ENCODE data around the gene SYT5.
"Not testable (repeated sequence)": the region's sequence is repeated elsewhere in the genome, so short reads cannot be mapped to it uniquely, and the experiment has no call there.

SYT5 gene

GRCh38 chr19:55173714-55174409 lies 6.2 kb downstream of the SYT5 start:
- intact Hi-C loops (cut with DNase I): no loop called here
- peak in 30 of 42 donors; percentile 23 to 78 (median 56) for DNase-seq

DNA sequence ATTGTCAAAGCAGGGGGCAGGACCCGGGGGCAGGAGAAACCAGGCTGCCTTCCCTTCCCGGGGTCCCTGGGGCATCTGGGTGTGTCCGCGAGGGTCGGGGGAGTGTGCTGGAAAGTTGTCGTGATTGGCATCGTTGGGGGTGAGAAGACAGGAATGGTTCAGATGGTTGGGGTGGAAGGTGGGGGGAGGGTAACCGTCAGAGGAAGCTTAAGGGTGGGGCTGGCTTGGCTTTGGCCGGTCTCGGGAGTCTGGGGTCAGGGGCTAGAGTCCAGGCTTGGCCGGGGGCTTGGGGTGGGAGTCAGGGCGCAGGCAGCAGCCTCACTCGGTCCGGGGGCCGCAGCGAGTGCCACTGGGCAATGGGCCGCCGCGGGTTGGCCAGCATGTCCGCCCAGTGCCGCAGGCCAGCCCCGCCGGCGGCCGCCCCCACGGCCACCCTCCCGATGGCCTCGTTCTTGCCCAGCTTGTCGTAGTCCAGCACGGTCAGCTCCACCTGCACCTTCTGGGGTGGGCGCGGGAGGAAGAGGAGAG lies 6.8 kb downstream of the SYT5 start:
- DNase-seq: no peak

DNA sequence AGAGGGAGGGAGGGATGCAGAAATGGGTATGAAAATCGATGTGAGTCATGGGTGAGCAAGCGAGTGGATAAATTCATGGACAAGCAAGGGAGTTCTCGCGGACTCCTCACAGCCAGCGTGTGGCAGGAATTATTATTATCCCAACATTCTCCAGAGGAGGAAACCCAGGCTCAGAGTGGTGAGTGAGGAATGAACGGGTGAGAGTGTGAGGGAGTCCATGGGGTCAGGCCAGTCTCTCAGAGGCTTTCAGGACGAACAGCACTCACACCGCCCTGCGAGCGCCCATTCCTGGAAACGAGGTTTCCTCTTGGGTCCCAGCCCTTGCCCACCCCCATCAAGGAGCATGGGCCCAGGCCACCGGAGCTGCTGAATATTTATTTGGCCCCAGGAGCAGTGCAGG lies 7.3 kb downstream of the SYT5 start:
- intact Hi-C loops (cut with DNase I): no loop called here
- DNase-seq: no peak

More for the DNA sequence above, 6.8 kb downstream of the SYT5 start:
- intact Hi-C loops (cut with DNase I): no loop called here

GRCh38 chr19:55172318-55172717 lies 7.8 kb downstream of the SYT5 start:
- intact Hi-C loops (cut with DNase I); DNase-seq: not testable (repeated sequence)

- peak in 5 of 42 donors; percentile 33 to 62 (median 41) for DNase-seq
- intact Hi-C loops (cut with DNase I): no loop called here
Observed at GRCh38 chr19:55171440-55171839, 8.6 kb downstream of the SYT5 start.

GRCh38 chr19:55169136-55169535 lies 11.0 kb downstream of the SYT5 start:
- intact Hi-C loops (cut with DNase I): no loop called here
- DNase-seq: no peak

DNA sequence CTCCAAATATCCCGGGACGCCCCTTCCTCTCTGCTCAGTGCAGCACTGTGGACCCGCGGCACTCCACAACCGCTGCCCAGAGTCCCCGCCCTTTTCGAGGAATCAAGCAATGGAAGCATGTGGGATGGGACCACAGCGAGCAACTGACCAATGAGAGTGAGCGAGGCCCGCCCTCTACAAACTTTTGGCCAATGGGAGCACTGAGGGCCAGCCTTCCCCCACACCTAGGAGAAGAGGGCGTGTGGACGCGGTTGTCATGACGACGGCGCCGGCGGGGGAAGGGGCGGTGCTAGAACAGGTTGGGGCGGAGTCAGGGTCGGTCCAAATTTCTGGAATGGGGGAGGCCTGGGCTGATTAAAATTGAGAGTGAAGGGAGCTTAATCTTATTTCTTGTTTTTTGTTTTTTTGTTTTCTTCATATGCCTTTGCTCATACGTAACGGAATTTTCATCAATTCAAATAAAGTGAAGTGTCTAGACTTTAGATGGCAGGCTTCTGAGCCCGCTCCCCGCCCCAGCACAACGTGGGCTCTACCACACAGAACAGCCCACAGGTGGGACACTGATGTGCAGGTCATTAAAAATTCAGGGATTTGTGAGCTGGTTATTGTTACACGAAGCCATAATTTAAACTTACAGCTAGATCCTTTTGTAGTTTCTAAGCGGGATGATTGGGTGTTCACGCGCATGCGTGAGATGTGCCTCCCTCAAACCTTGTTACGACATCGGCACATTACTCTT lies 13.4 kb downstream of the SYT5 start, which contains the start of gene DNAAF3:
Gene DNAAF3 (minus strand): TSS at position 84 of the 739 bp plus-strand sequence. CDS start 200 bp downstream, outside the sequence.
- DNase-seq: peak; percentile 87 to 98 (median 96)
- intact Hi-C loops (cut with DNase I): no loop called here

DNA sequence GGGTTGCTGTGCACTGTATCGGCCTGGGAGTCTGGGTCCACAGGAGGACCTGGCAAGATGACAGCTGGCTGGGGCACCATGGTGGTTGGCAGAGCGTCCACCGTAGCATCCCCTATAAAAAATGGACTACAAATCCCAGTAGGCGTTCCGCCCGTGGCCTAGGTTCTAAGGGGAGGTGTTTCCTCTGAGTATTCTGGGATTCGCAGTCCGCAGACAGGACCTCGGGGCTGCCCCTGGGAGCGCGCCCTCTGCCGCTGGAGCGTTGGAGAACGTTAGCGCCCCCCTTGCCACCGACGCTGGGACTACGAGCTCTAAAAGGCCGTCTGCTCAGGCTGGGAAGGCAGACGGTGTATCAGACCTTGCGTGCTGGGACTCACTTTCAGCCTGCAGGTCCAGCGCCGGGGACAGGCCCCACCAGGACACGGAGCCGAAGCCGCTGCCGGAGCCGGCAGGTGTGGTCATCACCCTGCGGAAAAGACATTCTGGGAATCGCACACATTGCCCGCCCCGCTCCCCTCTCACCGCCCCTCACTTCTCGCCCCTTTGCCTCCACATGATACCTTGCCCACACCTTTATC lies 14.0 kb downstream of the SYT5 start:
- intact Hi-C loops (cut with DNase I): no loop called here
- DNase-seq: peak in 39 of 42 donors; percentile 10 to 81 (median 63)

DNA sequence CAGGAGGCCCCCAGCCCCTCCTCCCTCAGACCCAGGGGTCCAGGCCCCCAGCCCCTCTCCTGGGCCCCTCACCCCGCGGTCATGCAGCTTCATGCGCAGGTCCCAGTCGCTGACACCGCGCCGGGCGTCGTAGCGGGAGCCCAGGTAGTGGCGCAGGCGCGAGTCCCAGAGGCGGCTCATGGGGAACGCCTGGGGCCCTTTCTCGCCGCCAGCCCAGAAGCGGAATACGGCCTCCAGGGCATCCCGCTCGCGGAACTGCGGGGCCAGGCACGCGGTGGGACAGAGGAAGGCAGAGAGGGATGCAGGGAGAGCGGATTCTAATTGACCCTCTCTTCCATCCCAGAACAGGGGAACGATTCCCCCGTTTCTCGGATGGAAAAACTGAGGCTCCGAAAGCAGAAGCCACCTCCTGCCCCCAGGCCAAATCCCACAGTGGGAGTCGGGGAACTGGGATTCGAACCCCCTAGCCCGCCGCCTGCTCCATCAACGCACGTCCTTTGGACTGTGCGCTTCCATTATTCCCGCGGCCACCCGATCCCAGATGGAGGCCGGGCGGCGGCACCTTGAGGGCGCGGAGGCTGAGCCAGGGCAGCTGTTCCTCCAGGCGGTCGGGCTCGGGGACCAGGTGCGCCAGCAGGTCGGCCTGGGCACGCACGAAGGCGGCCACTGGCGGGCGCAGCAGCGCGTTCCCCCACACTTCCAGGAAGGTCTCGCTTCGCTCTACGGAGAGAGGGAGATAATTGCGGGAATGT lies 18.3 kb downstream of the SYT5 start:
- intact Hi-C loops (cut with DNase I): no loop called here
- no peak for DNase-seq

GRCh38 chr19:55160986-55161365 lies 19.1 kb downstream of the SYT5 start:
- no peak for DNase-seq
- intact Hi-C loops (cut with DNase I): no loop called here

DNA sequence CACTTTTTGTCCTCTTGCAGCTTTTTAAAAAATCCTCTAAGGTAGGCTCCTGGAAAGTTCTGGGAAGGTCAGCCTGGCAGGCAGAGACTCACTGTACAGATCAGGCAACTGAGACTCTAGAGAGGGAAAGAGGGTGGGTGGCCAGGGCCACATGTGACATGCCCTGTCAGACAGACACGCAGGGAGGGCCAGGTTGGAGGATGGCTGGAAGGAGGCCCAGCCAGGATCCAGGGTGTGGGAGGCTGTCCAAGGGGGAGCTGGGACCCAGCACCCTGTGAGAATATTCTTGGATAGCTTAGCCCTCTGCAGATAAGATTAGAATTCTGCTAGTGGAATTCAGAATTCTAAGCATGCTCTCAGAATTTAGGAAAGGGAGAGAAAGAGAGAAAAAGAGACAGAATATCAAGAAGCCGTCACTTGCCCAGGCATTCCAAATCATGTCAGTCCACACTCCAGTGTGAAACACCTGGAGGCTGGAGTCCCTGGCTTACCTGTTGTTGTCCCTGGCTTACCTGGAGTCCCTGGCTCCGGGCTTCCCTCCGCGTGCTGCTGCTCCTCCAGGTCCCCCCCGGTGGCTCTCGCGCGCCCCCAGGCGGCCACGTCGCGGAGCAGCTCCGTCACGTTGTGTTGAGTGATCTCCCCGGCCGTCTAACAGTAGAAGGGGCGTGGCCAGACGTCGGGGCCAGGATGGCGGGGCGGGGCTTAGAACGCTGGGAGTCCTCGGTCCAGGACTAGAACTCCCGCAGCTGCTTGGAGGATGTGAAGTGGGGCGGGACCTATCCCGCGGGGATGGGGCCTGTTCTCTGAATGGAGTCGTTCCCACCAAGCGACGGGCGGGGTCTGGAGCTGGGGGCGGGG lies 19.7 kb downstream of the SYT5 start:
- DNase-seq: peak; percentile 40 to 84 (median 70)
- intact Hi-C loops (cut with DNase I): no loop called here

DNA sequence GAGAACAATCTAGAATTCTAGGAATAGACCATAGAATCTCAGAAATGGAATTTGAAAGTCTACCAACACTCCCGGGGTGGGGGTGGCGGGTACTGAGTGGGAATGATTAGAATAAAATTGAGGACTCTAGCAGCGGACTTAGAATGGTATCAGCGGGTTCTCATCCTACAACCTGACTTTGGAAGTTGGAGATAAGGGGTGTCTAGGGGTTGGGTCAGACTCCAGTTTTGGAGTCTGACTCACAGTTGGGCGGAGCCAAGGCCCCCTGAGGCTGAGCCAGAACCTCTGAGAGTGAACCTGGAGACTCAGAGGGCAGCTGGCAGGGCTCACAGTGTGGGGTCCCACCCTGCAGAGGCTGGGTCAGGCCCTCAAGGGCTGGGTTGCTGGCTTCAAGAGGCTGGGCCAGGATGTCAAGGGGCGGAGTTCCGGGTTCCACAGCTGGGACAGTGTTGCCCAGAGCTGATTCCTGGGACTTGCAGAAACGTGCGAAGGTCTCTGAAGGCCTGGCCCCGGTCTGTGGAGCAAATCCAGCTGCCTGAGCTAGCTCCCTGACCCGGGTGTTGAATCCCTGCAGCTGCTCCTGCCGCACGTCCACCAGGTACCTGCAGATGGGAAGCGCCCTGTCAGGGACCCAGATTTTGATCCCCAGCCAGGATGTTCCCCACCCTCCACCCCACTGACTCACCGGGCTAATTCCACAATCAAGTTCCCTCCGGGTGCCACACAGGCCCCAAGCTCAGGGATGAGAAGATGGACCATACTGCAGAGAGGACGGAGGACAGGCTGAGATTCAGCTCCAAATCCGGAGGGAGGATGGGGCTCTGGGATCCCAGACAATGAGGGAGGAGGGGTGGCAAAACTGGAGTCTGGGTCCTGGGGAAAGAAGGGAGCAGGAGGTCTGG lies 21.0 kb downstream of the SYT5 start:
- no peak for DNase-seq
- intact Hi-C loops (cut with DNase I): no loop called here

- intact Hi-C loops (cut with DNase I): no loop called here
- no peak for DNase-seq
Observed at GRCh38 chr19:55158423-55158822, 21.7 kb downstream of the SYT5 start.

DNA sequence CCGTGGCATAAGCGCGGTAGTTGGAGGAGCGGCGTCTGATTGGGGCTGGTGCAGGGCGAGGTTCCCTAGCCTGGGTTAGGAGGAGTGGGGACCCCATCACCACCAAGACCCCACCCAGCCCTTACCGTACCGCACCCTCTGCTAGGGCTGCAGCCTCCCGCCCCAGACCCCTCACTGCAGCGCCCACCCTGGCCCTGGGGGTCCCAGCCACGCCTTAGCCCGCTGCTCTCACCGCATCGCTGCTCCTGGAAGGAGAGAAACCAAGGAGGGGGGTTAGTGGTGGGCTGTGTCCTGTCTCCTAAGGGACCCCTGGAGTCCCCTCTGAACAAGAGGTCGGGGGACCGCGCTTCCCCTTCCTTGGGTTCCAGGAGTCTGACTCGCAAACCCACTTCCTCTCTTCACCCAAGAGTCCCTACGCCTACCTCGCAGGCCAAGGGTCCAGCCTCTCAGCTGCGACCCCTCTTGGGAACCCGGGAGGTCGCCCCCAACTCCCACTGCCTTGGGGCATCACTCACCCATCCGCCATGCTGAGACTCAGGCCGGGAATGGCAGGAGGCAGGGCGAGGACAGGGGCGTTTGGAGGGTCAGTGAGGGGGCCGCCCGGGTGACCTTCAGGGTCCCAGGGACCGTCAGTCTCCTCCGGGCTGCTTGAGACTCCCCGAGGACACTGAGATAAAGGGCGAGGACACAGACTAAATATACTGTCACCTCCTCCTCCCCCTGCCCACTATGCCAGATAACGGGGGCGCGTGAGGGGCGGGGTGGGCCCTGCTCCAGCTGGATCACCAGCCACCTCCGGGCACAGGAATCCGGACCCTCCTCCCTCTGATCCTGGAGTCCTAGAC lies 22.8 kb downstream of the SYT5 start, which contains the start of gene TNNI3:
Gene TNNI3 (minus strand): TSS at position 669 of the 845 bp plus-strand sequence. CDS start 143 bp downstream, at position 526.
- intact Hi-C loops (cut with DNase I): no loop called here
- no peak for DNase-seq

GRCh38 chr19:55156202-55157063 lies 23.7 kb downstream of the SYT5 start:
- peak in 3 of 42 donors; percentile 24 to 46 (median 38) for DNase-seq
- intact Hi-C loops (cut with DNase I): no loop called here

All from head of caudate nucleus (tissue), 42 donors.